GM12801 (cell line): Measurements from ENCODE around the gene RBM19.

Source experiments
- CTCF ChIP-seq: IDR thresholded peaks from one replicate; pipeline ENCODE4 v1.5.1; 2011; ENCODE audit warnings: control low read depth; ENCODE audit not compliant: insufficient read length; ENCODE audit errors: extremely low read depth

Gene RBM19

GRCh38 chr12:113910751-113911272 lies 55.3 kb downstream of the RBM19 start:
- TF ChIP-seq CTCF, result no peak

DNA sequence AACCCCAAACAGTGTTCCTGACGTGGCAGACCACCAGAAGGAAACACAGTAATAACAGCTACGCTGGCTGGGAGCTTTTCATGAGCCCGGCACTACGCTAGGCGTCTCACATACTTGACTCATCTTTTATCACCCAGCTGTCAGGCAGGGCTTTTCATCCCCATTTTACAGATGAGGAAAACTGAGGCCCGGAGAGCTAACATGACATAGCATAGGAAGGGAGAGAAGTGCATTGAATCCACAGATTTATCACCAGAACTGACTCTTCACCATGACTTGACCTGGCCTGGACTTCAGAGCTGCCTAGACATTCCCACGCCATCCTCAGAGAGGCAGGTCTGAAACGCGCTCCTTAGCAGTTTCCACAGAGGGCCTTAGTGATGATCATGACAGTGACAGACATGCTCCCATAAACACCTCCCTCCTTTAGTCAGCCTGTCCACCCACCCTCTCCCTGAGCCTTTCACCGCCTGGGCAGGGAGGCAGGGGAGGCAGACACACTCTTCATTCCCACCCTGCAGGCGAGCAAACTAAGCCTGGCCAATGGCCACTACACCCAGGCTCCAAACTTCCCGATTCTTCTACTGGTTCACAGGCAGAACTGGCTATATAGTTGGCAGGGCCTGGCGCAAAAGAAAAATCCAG lies 56.2 kb downstream of the RBM19 start:
- no peak for TF ChIP-seq CTCF

GRCh38 chr12:113908584-113909100 lies 57.5 kb downstream of the RBM19 start:
- TF ChIP-seq CTCF, result no peak

DNA sequence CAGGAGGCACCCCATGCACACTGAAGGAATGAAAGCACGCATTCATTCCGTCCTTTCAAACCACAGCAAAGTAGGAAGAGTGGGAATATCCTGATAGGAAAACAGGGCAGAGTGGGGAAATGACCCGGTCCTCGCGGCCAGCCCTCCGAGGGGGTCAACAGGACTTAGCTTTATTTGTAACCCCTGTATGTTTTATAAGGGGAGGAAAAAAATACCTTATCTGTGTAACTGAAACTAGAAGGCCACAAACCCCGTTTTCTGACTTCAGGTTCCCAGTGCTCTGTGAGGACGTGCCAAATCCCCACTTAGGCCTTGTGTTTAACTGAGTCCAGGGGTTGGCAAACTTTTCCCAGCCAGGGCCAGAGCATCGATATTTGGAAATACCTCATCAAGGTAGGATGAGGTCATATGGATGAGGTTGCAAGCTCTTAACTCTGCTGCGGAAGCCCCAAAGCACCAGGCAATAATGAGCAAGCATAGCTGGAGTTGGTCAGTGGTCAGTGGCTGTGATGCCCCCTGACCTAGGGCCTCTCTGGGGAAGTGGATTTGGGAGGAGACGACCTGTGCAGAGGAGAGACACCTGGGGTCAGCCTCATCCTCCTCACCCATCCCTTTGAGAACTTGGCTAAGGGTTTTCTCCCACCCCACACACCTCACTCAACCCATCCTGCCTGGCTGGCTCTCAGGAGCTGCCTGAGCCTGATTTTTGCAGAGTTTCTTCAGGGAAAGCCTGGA lies 58.5 kb downstream of the RBM19 start:
- no peak for TF ChIP-seq CTCF

GRCh38 chr12:113906411-113907200 lies 59.5 kb downstream of the RBM19 start:
- TF ChIP-seq CTCF, result no peak

DNA sequence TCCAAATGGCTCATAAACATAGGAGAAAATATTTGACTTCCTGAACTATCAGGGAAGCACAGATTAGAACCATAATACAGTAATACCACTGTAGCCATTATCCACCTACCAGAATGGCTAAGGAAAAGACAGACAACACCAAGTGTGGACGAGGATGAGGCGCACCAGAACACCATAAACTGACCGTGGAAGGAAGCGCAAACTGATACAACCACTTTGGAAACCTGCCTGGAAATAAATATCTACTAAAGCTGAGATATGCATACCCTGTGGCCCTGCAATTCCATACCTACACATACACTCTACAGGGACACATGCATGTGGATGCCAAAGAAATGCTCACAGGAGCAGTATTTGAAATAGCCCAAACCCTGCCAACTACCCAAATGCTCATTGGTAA lies 60.3 kb downstream of the RBM19 start:
- no peak for TF ChIP-seq CTCF

GRCh38 chr12:113903381-113903863 lies 62.7 kb downstream of the RBM19 start:
- no peak for TF ChIP-seq CTCF
